GM12891 (cell line): ENCODE results near the gene TEX2.

ENCODE experiments used
- POLR2A ChIP-seq: IDR thresholded peaks from 2 replicates; pipeline ENCODE4 v1.6.1; 2011; ENCODE audit warnings: low read depth, low read length, control low read depth
- POLR2AphosphoS5 ChIP-seq: IDR thresholded peaks from 2 replicates; pipeline ENCODE4 v1.6.1; 2011; ENCODE audit warnings: low read depth, low read length, control low read depth
- POU2F2 ChIP-seq: IDR thresholded peaks from 2 replicates; pipeline ENCODE4 v1.6.1; 2011; ENCODE audit warnings: low read depth, mild to moderate bottlenecking, control low read depth, low read length, moderate library complexity
- TAF1 ChIP-seq: IDR thresholded peaks from 2 replicates; pipeline ENCODE4 v1.6.1; 2011; ENCODE audit warnings: low read depth, low read length, control low read depth

GRCh38 chr17:64209356-64209941 lies 53.6 kb downstream of the TEX2 start:
- TF ChIP-seq TAF1 (no peak), POLR2AphosphoS5 (no peak), POLR2A (no peak), POU2F2 (no peak)
